Liver (tissue), 3 donors: ENCODE results near the gene TIAM1.

Experiments used
- ATF3 ChIP-seq: IDR thresholded peaks from 2 replicates; pipeline ENCODE4 v1.6.1; 2016; ENCODE audit warnings: antibody characterized with exemption
- EGR1 ChIP-seq, 2 donors: IDR thresholded peaks; 2 replicates each; pipeline ENCODE4 v1.6.1; 2016 to 2018; ENCODE audit warnings: antibody characterized with exemption in 2 of 2, low read depth in 2 of 2
- FOXA1 ChIP-seq: IDR thresholded peaks from 2 replicates; pipeline ENCODE4 v1.6.1; 2016; ENCODE audit warnings: antibody characterized with exemption
- GABPA ChIP-seq, 2 donors: IDR thresholded peaks in 1 of 2; conservative IDR thresholded peaks in 1 of 2; 2 replicates each; pipeline ENCODE4 v1.6.1; 2016; ENCODE audit warnings: antibody characterized with exemption in 2 of 2, mild to moderate bottlenecking in 1 of 2, moderate library complexity in 1 of 2
- HNF4A ChIP-seq, 2 donors: conservative IDR thresholded peaks; 2 replicates each; pipeline ENCODE4 v1.6.1; 2016; ENCODE audit warnings: antibody characterized with exemption in 2 of 2, mild to moderate bottlenecking in 2 of 2
- JUND ChIP-seq, 2 donors: IDR thresholded peaks; 2 replicates each; pipeline ENCODE4 v1.6.1; 2016; ENCODE audit warnings: antibody characterized with exemption in 2 of 2
- RAD21 ChIP-seq, 2 donors: IDR thresholded peaks; 2 replicates each; pipeline ENCODE4 v1.6.1; 2016; ENCODE audit warnings: antibody characterized with exemption in 2 of 2, mild to moderate bottlenecking in 2 of 2
- RXRA ChIP-seq, 2 donors: IDR thresholded peaks; 2 replicates each; pipeline ENCODE4 v1.6.1; 2017 to 2018; ENCODE audit warnings: antibody characterized with exemption in 2 of 2, mild to moderate bottlenecking in 1 of 2
- SP1 ChIP-seq: IDR thresholded peaks from 2 replicates; pipeline ENCODE4 v1.6.1; 2018; ENCODE audit warnings: antibody characterized with exemption, mild to moderate bottlenecking
- YY1 ChIP-seq: IDR thresholded peaks from 2 replicates; pipeline ENCODE4 v1.6.1; 2016; ENCODE audit warnings: antibody characterized with exemption, mild to moderate bottlenecking
- ZBTB33 ChIP-seq: IDR thresholded peaks from 2 replicates; pipeline ENCODE4 v1.6.1; 2016; ENCODE audit warnings: antibody characterized with exemption
- TF ChIP-seq, protein P1 (sequence below): fragments of 150-350 bp; IDR thresholded peaks from 2 replicates; pipeline ENCODE4 v1.5.1; 2017; ENCODE audit warnings: improper control_type of control experiment, low read depth, low read length; ENCODE audit not compliant: missing input control
- TF ChIP-seq, protein P2 (sequence below): IDR thresholded peaks from 2 replicates; pipeline ENCODE4 v1.6.1; 2016; ENCODE audit warnings: antibody characterized with exemption, mild to moderate bottlenecking
- TF ChIP-seq, protein P3 (sequence below): IDR thresholded peaks from 2 replicates; pipeline ENCODE4 v1.6.1; 2016; ENCODE audit warnings: antibody characterized with exemption
- donor health status: healthy.
- donor health status: healthy.

GRCh38 chr21:31316072-31316471 is 28.0 kb downstream of the TIAM1 start:
- TF ChIP-seq, protein P1, sequence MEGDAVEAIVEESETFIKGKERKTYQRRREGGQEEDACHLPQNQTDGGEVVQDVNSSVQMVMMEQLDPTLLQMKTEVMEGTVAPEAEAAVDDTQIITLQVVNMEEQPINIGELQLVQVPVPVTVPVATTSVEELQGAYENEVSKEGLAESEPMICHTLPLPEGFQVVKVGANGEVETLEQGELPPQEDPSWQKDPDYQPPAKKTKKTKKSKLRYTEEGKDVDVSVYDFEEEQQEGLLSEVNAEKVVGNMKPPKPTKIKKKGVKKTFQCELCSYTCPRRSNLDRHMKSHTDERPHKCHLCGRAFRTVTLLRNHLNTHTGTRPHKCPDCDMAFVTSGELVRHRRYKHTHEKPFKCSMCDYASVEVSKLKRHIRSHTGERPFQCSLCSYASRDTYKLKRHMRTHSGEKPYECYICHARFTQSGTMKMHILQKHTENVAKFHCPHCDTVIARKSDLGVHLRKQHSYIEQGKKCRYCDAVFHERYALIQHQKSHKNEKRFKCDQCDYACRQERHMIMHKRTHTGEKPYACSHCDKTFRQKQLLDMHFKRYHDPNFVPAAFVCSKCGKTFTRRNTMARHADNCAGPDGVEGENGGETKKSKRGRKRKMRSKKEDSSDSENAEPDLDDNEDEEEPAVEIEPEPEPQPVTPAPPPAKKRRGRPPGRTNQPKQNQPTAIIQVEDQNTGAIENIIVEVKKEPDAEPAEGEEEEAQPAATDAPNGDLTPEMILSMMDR: no peak
- TF ChIP-seq ATF3 (no peak), JUND (IDR thresholded peaks at IDR 0.05) (no peak), SP1 (no peak), EGR1 (IDR thresholded peaks at IDR 0.05; ENCODE audit: low read depth in 2 of 2) (no peak), RAD21 (IDR thresholded peaks at IDR 0.05) (no peak), YY1 (no peak), ZBTB33 (no peak), RXRA (IDR thresholded peaks at IDR 0.05) (no peak), GABPA (IDR thresholded peaks at IDR 0.05 in 1 of 2, conservative IDR thresholded peaks at IDR 0.05 in 1 of 2) (no peak), FOXA1 (no peak), HNF4A (conservative IDR thresholded peaks at IDR 0.05) (no peak)
- TF ChIP-seq, protein P2, sequence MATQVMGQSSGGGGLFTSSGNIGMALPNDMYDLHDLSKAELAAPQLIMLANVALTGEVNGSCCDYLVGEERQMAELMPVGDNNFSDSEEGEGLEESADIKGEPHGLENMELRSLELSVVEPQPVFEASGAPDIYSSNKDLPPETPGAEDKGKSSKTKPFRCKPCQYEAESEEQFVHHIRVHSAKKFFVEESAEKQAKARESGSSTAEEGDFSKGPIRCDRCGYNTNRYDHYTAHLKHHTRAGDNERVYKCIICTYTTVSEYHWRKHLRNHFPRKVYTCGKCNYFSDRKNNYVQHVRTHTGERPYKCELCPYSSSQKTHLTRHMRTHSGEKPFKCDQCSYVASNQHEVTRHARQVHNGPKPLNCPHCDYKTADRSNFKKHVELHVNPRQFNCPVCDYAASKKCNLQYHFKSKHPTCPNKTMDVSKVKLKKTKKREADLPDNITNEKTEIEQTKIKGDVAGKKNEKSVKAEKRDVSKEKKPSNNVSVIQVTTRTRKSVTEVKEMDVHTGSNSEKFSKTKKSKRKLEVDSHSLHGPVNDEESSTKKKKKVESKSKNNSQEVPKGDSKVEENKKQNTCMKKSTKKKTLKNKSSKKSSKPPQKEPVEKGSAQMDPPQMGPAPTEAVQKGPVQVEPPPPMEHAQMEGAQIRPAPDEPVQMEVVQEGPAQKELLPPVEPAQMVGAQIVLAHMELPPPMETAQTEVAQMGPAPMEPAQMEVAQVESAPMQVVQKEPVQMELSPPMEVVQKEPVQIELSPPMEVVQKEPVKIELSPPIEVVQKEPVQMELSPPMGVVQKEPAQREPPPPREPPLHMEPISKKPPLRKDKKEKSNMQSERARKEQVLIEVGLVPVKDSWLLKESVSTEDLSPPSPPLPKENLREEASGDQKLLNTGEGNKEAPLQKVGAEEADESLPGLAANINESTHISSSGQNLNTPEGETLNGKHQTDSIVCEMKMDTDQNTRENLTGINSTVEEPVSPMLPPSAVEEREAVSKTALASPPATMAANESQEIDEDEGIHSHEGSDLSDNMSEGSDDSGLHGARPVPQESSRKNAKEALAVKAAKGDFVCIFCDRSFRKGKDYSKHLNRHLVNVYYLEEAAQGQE: no peak
- TF ChIP-seq, protein P3, sequence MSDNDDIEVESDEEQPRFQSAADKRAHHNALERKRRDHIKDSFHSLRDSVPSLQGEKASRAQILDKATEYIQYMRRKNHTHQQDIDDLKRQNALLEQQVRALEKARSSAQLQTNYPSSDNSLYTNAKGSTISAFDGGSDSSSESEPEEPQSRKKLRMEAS: no peak
